ENCODE measurements around the gene ZNF248. TPM values are rescaled to one million over a fixed set of nuclear protein-coding genes. Genes with fewer than 3 reads are reported as not detected.

Gene ZNF248
- total RNA-seq, 1 donor from 2014 or later, result 4.5 TPM

DNA sequence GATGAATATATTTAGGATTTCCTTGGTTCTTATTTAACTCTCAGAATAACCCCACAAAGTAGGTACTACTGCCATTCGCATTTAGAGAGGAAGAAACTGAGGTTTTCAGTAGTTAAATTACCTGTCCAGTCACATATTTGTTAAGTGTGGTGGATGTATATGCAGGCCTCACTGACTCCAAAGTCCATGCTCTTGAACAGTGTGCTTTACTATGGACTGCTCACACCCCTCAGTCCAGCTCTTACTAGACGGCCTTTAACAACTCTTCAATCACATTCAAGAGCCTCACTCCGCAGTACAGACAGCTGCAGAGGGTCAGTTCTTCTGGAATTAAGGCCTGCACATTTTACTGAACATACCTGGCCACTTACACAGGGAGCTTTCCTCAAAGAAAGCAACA, 36.2 kb downstream of the ZNF248 start:
- no peak for DNase-seq (ENCODE audit: low read depth in 2 of 2)

DNA sequence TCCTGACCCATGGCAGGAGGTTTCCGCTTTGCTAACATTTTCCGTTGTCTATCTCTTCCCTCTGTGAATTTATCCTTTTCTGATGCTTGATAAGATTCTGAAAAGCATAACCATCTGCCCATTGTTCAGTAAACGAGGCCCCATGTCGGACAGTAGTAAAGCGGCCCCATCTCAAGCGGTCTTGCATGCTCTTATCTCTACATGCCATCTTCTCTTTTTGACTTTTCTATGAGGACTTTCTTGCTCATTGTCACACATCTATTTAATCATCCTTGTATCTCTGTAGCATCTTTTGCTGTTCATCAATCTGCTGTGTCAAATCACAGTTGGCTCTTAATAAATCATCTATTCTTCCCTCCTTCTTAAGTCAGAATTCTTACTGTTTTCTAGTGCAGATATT, 37.6 kb downstream of the ZNF248 start:
- DNase-seq (ENCODE audit: low read depth in 2 of 2), result no peak

DNA sequence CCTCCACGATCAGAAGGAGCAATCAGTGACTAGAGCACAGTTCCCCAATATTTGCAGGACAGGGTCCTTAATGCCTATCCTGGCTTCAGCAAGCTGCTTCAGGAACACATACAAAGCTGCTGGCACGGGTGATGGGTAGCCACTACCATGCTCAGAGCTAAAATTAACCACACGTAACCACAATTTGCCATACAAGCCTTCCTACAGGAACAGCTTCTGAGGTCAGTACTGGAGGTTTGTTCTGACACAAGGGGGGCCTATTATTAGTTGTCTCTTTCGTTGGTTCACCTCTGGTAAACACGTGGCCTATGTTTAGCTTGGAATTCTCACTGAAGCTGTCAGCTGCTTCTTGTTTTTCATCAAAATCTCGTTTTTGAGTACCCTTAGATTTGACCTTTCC, 41.1 kb downstream of the ZNF248 start:
- no peak for DNase-seq (ENCODE audit: low read depth in 2 of 2)

- DNase-seq (ENCODE audit: low read depth in 2 of 2), result no peak
These were observed 43.6 kb downstream of the ZNF248 start for GRCh38 chr10:37813763-37814162.

DNA sequence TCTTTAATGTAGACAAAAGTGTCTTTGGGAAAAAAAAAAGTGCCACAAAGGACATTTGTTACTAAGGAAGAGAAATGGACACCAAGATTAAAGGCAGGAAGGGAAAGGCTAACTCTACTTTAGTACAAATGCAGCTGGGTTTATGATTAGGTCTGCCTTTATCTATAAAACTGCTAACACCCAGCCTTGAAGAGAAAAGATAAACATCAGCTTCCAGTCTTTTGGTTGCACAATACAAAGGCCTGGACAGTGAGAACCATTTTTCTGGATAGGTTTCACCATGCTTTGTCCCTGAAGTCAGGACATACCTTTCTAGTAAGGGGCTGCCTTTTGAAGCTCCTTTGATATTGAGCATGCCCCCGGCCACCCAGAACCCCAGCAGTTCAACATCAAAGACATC, 45.1 kb downstream of the ZNF248 start:
- DNase-seq (ENCODE audit: low read depth in 2 of 2), result no peak

GRCh38 chr10:37803269-37803668, 54.1 kb downstream of the ZNF248 start:
- no peak for DNase-seq (ENCODE audit: low read depth in 2 of 2)

GRCh38 chr10:37801557-37801956, 55.9 kb downstream of the ZNF248 start:
- no peak for DNase-seq (ENCODE audit: low read depth in 2 of 2)

DNA sequence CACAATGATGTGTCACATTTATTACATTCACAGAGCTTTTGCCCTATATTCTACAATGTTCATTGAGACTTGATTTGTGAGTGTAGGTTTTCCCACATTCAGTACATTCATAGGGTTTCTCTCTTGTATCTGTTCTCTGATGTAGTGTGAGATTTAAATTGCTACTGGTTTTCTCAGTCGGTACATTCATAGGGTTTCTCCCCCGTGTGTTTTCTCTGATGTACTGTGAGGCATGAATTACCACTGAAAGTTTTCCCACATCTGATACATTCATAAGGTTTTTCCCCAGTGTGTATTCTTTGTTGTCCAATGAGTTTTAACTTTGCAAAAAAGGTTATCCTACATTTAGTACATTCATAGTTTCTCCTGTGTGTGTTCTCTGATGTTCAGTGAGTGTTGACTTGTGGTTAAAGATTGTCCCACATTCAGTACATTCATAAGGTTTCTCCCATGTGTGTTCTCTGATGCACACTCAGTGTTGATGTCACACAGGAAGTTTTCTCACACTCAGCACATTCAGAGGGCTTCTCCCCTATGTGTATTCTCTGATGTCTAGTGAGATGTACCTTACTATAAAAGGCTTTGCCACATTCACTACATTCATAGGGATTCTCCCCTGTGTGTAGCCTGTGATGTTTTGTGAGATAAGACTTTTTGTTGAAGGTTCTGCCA, 63.0 kb downstream of the ZNF248 start:
- DNase-seq (ENCODE audit: low read depth in 2 of 2), result no peak

DNA sequence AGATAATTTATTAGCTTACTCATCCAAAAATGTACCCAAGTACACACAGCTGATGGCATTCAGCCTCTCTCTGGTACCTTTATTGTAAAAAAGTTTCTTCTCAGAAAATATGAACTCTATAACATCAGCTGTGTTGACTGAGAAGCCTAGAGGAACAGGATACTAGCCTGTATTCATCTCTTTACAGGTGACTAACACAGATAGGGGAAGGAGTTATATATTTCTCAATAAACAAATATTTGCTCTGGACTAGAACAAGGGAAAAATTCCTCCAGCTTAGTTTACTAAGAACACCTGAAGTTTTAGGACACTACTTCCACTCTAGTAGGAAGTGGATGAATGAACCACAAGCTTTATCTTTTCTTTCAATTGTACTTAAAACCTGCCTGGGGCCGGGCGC, 67.8 kb downstream of the ZNF248 start:
- DNase-seq (ENCODE audit: low read depth in 2 of 2), result no peak

GRCh38 chr10:37784678-37785077, 72.7 kb downstream of the ZNF248 start:
- DNase-seq (ENCODE audit: low read depth in 2 of 2), result no peak

DNA sequence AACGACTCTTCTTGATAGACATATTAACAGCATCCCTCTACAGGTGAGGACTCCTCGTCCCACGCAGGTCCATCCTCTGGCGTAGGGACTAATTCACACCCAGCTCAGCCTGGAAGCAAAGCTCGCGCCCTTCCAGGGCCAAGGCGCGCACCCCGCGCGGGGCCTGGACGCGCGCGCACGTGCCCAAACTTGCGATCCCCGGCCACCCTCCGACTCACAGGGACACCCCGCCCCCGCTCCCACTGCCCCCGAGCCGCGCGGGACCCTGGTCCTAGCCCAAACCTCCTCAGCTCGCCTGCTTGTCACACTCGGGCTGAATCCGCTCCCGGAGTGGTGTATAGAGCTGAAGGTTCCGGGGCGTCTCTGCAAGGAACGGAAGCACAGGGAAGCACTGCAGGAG, 76.9 kb downstream of the ZNF248 start:
- DNase-seq (ENCODE audit: low read depth in 2 of 2), result no peak

DNA sequence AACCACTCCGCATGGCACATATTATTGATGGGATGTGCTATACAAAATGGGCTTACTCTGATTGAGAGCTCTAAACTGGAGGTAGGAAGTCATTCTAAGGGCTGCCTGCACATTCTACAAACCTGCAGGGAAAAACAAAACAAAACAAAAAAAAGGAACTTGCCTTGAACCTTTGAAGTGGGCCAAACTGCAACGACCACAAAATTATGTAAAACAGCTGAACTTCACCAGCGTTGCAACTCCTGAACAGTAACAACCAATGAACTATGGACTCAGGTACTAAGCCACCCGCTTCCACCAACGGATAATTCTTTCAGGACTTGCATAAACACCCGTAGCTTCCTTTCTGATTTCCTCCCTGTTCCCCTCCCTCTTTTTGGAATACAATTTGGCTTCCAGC, 80.4 kb downstream of the ZNF248 start:
- no peak for DNase-seq (ENCODE audit: low read depth in 2 of 2)

- no peak for DNase-seq (ENCODE audit: low read depth in 2 of 2)
These were observed 81.8 kb downstream of the ZNF248 start for GRCh38 chr10:37775612-37776011.

DNA sequence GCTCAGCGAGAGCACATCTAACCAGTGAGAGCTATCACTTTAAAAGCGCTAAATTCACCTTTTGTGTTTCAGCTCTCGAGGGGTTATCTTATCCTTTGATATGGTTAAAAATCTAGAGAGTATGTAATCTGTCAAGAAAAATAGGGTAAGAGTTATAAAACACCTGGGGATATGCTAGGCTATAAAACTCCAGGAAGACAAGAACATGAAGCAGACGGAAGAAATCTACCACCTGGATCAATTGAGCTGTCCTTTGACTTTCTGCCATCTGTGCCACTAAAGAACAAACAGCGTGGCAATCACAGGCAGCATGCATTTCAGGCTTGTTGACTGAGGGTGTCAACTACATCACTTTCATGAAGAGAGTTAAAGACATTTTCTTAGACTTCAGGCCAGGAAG, 83.1 kb downstream of the ZNF248 start:
- no peak for DNase-seq (ENCODE audit: low read depth in 2 of 2)

- no peak for DNase-seq (ENCODE audit: low read depth in 2 of 2)
These were observed 92.2 kb downstream of the ZNF248 start for GRCh38 chr10:37765216-37765615.

DNA sequence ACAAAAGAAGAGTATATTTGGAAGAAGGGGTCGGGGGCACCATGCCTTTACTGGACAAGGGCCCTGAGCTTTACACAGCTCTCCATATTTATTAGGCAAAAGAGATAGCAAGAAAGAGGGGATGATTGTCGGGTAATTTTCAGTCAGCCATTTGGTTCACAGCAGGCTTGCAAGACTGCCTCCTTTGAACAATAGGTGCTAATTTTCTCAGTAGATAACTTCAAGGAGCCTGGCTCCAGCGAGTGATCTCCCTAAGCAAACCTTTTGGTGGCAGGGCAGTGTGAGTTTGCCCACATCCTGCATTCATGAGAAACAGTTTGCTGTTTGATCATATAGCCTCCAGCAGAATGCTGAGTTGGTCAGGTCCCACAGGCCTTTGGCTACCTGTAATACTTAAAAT, 94.3 kb downstream of the ZNF248 start:
- DNase-seq (ENCODE audit: low read depth in 2 of 2), result no peak

GRCh38 chr10:37762287-37762686, 95.1 kb downstream of the ZNF248 start:
- DNase-seq (ENCODE audit: low read depth in 2 of 2), result no peak

DNA sequence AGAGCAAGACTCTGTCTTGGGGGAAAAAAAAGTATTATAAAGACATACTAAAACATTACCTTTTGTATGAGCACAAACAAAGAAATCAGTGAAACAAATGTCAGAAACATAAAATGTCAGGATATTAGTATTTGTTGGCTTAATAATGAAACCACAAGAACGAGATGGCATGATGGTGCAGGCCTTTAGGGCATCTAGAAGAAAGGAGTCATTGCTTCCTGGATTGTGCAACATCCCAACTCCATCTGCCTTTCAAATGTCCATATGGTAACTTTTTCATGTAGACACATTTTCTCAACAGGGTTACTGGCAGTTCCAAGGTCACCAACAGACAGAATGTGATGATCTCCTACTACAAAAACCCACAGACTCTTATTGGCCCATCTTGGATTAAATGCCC, 96.6 kb downstream of the ZNF248 start:
- DNase-seq (ENCODE audit: low read depth in 2 of 2), result no peak

GRCh38 chr10:37758074-37758473, 99.3 kb downstream of the ZNF248 start:
- no peak for DNase-seq (ENCODE audit: low read depth in 2 of 2)

DNA sequence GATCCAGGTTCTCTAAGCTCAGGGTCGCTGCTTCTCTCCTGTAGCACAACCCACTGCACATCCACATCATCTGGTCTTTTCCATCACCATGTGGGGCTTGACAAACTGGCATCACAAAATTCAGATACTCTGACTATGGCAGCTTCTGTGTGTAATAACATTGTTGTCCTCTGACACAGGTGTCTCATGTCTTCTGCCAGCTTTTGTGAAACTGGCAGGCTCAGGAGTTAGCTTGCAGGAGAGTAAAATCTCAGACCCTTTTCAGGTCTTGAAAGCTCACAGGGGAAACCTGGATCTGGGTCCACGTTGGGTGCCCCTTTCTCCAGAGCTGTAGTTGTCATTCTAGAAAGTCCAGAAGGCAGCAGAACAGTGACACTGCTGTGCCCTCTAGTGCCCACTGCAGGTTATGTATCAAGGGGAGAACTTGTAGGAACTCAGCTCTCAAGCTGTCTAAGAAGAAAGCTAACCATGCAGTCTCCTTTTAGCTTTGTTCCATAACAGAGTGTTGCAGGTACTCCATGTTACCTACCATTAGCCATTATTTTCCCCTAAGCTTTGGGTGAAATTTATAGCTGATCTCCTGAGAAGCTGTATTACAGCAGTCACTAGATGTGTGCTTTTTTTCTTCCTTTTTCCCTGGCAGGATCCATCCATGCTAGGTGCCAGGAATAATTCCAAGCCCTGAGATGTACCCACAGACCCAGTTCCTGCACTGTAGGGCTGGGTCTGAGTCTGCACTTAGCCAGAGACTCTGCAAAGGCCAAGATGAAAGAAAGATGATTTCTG, 102.7 kb downstream of the ZNF248 start:
- DNase-seq (ENCODE audit: low read depth in 2 of 2), result no peak

GRCh38 chr10:37752334-37752875, 105.0 kb downstream of the ZNF248 start:
- no peak for DNase-seq (ENCODE audit: low read depth in 2 of 2)

- DNase-seq (ENCODE audit: low read depth in 2 of 2), result no peak
These were observed 109.2 kb downstream of the ZNF248 start for GRCh38 chr10:37748170-37748569.

GRCh38 chr10:37747081-37747480, 110.3 kb downstream of the ZNF248 start:
- no peak for DNase-seq (ENCODE audit: low read depth in 2 of 2)

All from dermis microvascular lymphatic vessel endothelial cell (primary cell).